Activated T-cell treated with anti-CD3 and anti-CD28 coated beads, Interleukin-2, amount 50 U/mL, for 4 hours (primary cell): ENCODE results near the gene SURF4. TPM values are rescaled to one million over a fixed set of nuclear protein-coding genes. Genes with fewer than 3 reads are reported as not detected.
"Not testable (repeated sequence)": the region's sequence is repeated elsewhere in the genome, so short reads cannot be mapped to it uniquely, and the experiment has no call there.

ENCODE experiments used
- ATAC-seq, 2 donors: fragments of 200-7000 bp; cut with Tn5 transposase; one replicate each; pipeline ENCODE4 v1.10.0; 2021
- DNase-seq: peaks from one replicate; pipeline ENCODE4 v3.0.0-alpha.2; 2020
- H3K27me3 Mint-ChIP-seq: one replicate; pipeline ENCODE4 v1.8.0; 2021; ENCODE audit warnings: low read depth, mixed read lengths
- H3K36me3 Mint-ChIP-seq: one replicate; pipeline ENCODE4 v1.8.0; 2022; ENCODE audit warnings: mixed read lengths; ENCODE audit not compliant: insufficient read depth
- H3K4me1 Mint-ChIP-seq: one replicate; pipeline ENCODE4 v1.8.0; 2021; ENCODE audit warnings: low read depth, mixed read lengths
- H3K4me3 Mint-ChIP-seq: one replicate; pipeline ENCODE4 v1.8.0; 2021; ENCODE audit warnings: mild to moderate bottlenecking, moderate library complexity, mixed read lengths
- H3K9me3 Mint-ChIP-seq: one replicate; pipeline ENCODE4 v1.8.0; 2021; ENCODE audit warnings: mixed read lengths
- total RNA-seq, 3 donors: library from RNA; stranded (reverse); gene quantifications; one replicate each; pipeline ENCODE4 v1.2.1, GENCODE V29; 2021

SURF4 gene
- total RNA-seq, 3 donors from 2014 or later = 235 to 292 (median 255) TPM

GRCh38 chr9:133333566-133333965 lies 42.3 kb downstream of the SURF4 start:
- H3K4me1 Mint-ChIP-seq = peaks cover 24% of the 10 kb centered on the region
- peaks cover 46% of the 10 kb centered on the region for H3K36me3 Mint-ChIP-seq
- DNase-seq (no peak), ATAC-seq (no peak)
- H3K4me3 Mint-ChIP-seq = peak overlapping the region; percentile 89
- H3K27me3 Mint-ChIP-seq = no peaks in the 10 kb centered on the region
- H3K9me3 Mint-ChIP-seq = no peaks in the 10 kb centered on the region

- Mint-ChIP-seq H3K9me3 (no peaks in the 10 kb centered on the region), H3K27me3 (no peaks in the 10 kb centered on the region), H3K36me3 (peaks cover 48% of the 10 kb centered on the region), H3K4me3 (no peak overlapping the region), H3K4me1 (peaks cover 23% of the 10 kb centered on the region)
- ATAC-seq = no peak
- DNase-seq = no peak
These were observed 42.8 kb downstream of the SURF4 start for GRCh38 chr9:133333011-133333410.

- H3K27me3 Mint-ChIP-seq = no peaks in the 10 kb centered on the region
- H3K4me3 Mint-ChIP-seq = no peak overlapping the region
- peaks cover 50% of the 10 kb centered on the region for H3K36me3 Mint-ChIP-seq
These were observed 43.5 kb downstream of the SURF4 start for GRCh38 chr9:133332381-133332730.

GRCh38 chr9:133331641-133332380 lies 44.0 kb downstream of the SURF4 start:
- Mint-ChIP-seq H3K27me3 (no peaks in the 10 kb centered on the region), H3K9me3 (no peaks in the 10 kb centered on the region), H3K36me3 (peaks cover 50% of the 10 kb centered on the region), H3K4me3 (no peak overlapping the region), H3K4me1 (peaks cover 20% of the 10 kb centered on the region)
- DNase-seq (no peak), ATAC-seq (no peak)

More at GRCh38 chr9:133332381-133332730, 43.5 kb downstream of the SURF4 start:
- no peak for ATAC-seq
- peaks cover 21% of the 10 kb centered on the region for H3K4me1 Mint-ChIP-seq
- DNase-seq = no peak
- H3K9me3 Mint-ChIP-seq = no peaks in the 10 kb centered on the region

- peaks cover 19% of the 10 kb centered on the region for H3K4me1 Mint-ChIP-seq
- H3K36me3 Mint-ChIP-seq = peaks cover 50% of the 10 kb centered on the region
- DNase-seq = no peak
These were observed 44.6 kb downstream of the SURF4 start for GRCh38 chr9:133331221-133331620.

GRCh38 chr9:133329306-133330156 lies 46.3 kb downstream of the SURF4 start:
- H3K27me3 Mint-ChIP-seq, ATAC-seq, H3K9me3 Mint-ChIP-seq, H3K4me3 Mint-ChIP-seq, DNase-seq: not testable (repeated sequence)
- Mint-ChIP-seq H3K4me1 (peaks cover 15% of the 10 kb centered on the region), H3K36me3 (peaks cover 44% of the 10 kb centered on the region)

More at GRCh38 chr9:133331221-133331620, 44.6 kb downstream of the SURF4 start:
- ATAC-seq = no peak
- Mint-ChIP-seq H3K4me3 (no peak overlapping the region), H3K9me3 (no peaks in the 10 kb centered on the region), H3K27me3 (no peaks in the 10 kb centered on the region)

- peaks cover 31% of the 10 kb centered on the region for H3K36me3 Mint-ChIP-seq
- H3K9me3 Mint-ChIP-seq = no peaks in the 10 kb centered on the region
- DNase-seq = no peak
- no peaks in the 10 kb centered on the region for H3K27me3 Mint-ChIP-seq
- H3K4me1 Mint-ChIP-seq = peaks cover 5% of the 10 kb centered on the region
- H3K4me3 Mint-ChIP-seq = no peak overlapping the region
- no peak for ATAC-seq
These were observed 47.9 kb downstream of the SURF4 start for GRCh38 chr9:133327834-133328484.

GRCh38 chr9:133327021-133327420 lies 48.8 kb downstream of the SURF4 start:
- not testable (repeated sequence) for H3K4me1 Mint-ChIP-seq, ATAC-seq, H3K27me3 Mint-ChIP-seq, H3K9me3 Mint-ChIP-seq, DNase-seq, H3K4me3 Mint-ChIP-seq
- H3K36me3 Mint-ChIP-seq = peaks cover 24% of the 10 kb centered on the region

GRCh38 chr9:133323991-133324703 lies 51.7 kb downstream of the SURF4 start:
- Mint-ChIP-seq H3K4me1 (no peaks in the 10 kb centered on the region), H3K9me3 (no peaks in the 10 kb centered on the region), H3K4me3 (no peak overlapping the region), H3K36me3 (peaks cover 9% of the 10 kb centered on the region), H3K27me3 (peaks cover 2% of the 10 kb centered on the region)
- no peak for ATAC-seq
- DNase-seq = no peak

GRCh38 chr9:133323211-133323610 lies 52.6 kb downstream of the SURF4 start:
- H3K9me3 Mint-ChIP-seq = no peaks in the 10 kb centered on the region
- peaks cover 3% of the 10 kb centered on the region for H3K36me3 Mint-ChIP-seq
- ATAC-seq (no peak), DNase-seq (no peak)
- H3K4me1 Mint-ChIP-seq = no peaks in the 10 kb centered on the region
- H3K4me3 Mint-ChIP-seq = no peak overlapping the region
- H3K27me3 Mint-ChIP-seq = peaks cover 4% of the 10 kb centered on the region

GRCh38 chr9:133322701-133323100 lies 53.2 kb downstream of the SURF4 start:
- ATAC-seq = no peak
- Mint-ChIP-seq H3K4me3 (no peak overlapping the region), H3K27me3 (peaks cover 4% of the 10 kb centered on the region), H3K9me3 (no peaks in the 10 kb centered on the region), H3K4me1 (no peaks in the 10 kb centered on the region), H3K36me3 (peaks cover 2% of the 10 kb centered on the region)
- no peak for DNase-seq

GRCh38 chr9:133321411-133321935 lies 54.4 kb downstream of the SURF4 start:
- peaks cover 4% of the 10 kb centered on the region for H3K27me3 Mint-ChIP-seq
- H3K9me3 Mint-ChIP-seq = no peaks in the 10 kb centered on the region
- H3K4me1 Mint-ChIP-seq = no peaks in the 10 kb centered on the region

GRCh38 chr9:133320421-133320881 lies 55.4 kb downstream of the SURF4 start:
- Mint-ChIP-seq H3K4me1 (no peaks in the 10 kb centered on the region), H3K27me3 (peaks cover 5% of the 10 kb centered on the region), H3K4me3 (no peak overlapping the region), H3K9me3 (no peaks in the 10 kb centered on the region), H3K36me3 (no peaks in the 10 kb centered on the region)
- ATAC-seq (no peak), DNase-seq (no peak)

More at GRCh38 chr9:133321411-133321935, 54.4 kb downstream of the SURF4 start:
- H3K4me3 Mint-ChIP-seq = no peak overlapping the region
- no peak for DNase-seq
- no peaks in the 10 kb centered on the region for H3K36me3 Mint-ChIP-seq
- no peak for ATAC-seq

- DNase-seq, H3K9me3 Mint-ChIP-seq, H3K36me3 Mint-ChIP-seq, ATAC-seq, H3K27me3 Mint-ChIP-seq, H3K4me3 Mint-ChIP-seq, H3K4me1 Mint-ChIP-seq: not testable (repeated sequence)
These were observed 58.3 kb downstream of the SURF4 start for GRCh38 chr9:133317551-133317950.
